Astrocyte of the spinal cord (primary cell): ENCODE results near the gene ATP11C.

Experiments used
- DNase-seq: peaks from one replicate; pipeline ENCODE4 v3.0.0; 2011; ENCODE audit warnings: low read depth, low spot score
- H3K4me3 ChIP-seq: 2 replicates; pipeline ENCODE4 v1.5.1; 2011; ENCODE audit warnings: low read depth, mild to moderate bottlenecking, low read length, moderate library complexity
- CTCF ChIP-seq: IDR thresholded peaks from 2 replicates; pipeline ENCODE4 v1.5.1; 2012; ENCODE audit warnings: low read depth, mild to moderate bottlenecking, low read length, inconsistent platforms
- in situ Hi-C: cut with HindIII; loops from 2 replicates; pipeline ENCODE4 v1.10.0; 2017; ENCODE audit warnings: low sequenced_read_pairs

Gene ATP11C

GRCh38 chrX:139680356-139680755, 252.5 kb downstream of the ATP11C start:
- DNase-seq: no peak
- no peak overlapping the region for H3K4me3 ChIP-seq
- in situ Hi-C loops: no loop called here
- no peak for TF ChIP-seq CTCF
